ENCODE data around the gene PCBP4. TPM values are rescaled to one million over a fixed set of nuclear protein-coding genes. Genes with fewer than 3 reads are reported as not detected.

The PCBP4 gene
- total RNA-seq, 3 donors from 2014 or later: 9.8 to 12.3 (median 10.4) TPM

- no peak overlapping the region for H3K4me3 Mint-ChIP-seq
- ATAC-seq (no peak), DNase-seq (no peak)
- peaks cover 19% of the 10 kb centered on the region for H3K4me1 Mint-ChIP-seq (ENCODE audit: low read depth)
- H3K9me3 Mint-ChIP-seq: no peaks in the 10 kb centered on the region
- H3K36me3 Mint-ChIP-seq (ENCODE audit: insufficient read depth): peaks cover 3% of the 10 kb centered on the region
- H3K27me3 Mint-ChIP-seq (ENCODE audit: low read depth): no peaks in the 10 kb centered on the region
Observed at GRCh38 chr3:51986010-51986947, 19.0 kb upstream of the PCBP4 start.

- H3K27me3 Mint-ChIP-seq (ENCODE audit: low read depth): no peaks in the 10 kb centered on the region
- ATAC-seq: no peak
- no peak for DNase-seq
- H3K9me3 Mint-ChIP-seq: no peaks in the 10 kb centered on the region
- H3K4me3 Mint-ChIP-seq: no peak overlapping the region
- H3K36me3 Mint-ChIP-seq (ENCODE audit: insufficient read depth): no peaks in the 10 kb centered on the region
- H3K4me1 Mint-ChIP-seq (ENCODE audit: low read depth): peaks cover 22% of the 10 kb centered on the region
Observed at GRCh38 chr3:51985063-51985462, 17.8 kb upstream of the PCBP4 start.

- DNase-seq: no peak
- H3K4me1 Mint-ChIP-seq (ENCODE audit: low read depth): peaks cover 22% of the 10 kb centered on the region
Observed at GRCh38 chr3:51984269-51984647, 17.0 kb upstream of the PCBP4 start.

GRCh38 chr3:51983578-51984268, 16.5 kb upstream of the PCBP4 start:
- H3K9me3 Mint-ChIP-seq: no peaks in the 10 kb centered on the region
- peaks cover 22% of the 10 kb centered on the region for H3K4me1 Mint-ChIP-seq (ENCODE audit: low read depth)
- no peak for ATAC-seq
- H3K27me3 Mint-ChIP-seq (ENCODE audit: low read depth): no peaks in the 10 kb centered on the region
- H3K36me3 Mint-ChIP-seq (ENCODE audit: insufficient read depth): no peaks in the 10 kb centered on the region
- no peak for DNase-seq
- H3K4me3 Mint-ChIP-seq: peak overlapping the region; percentile 93

More at GRCh38 chr3:51984269-51984647, 17.0 kb upstream of the PCBP4 start:
- H3K27me3 Mint-ChIP-seq (ENCODE audit: low read depth): no peaks in the 10 kb centered on the region
- no peaks in the 10 kb centered on the region for H3K36me3 Mint-ChIP-seq (ENCODE audit: insufficient read depth)
- ATAC-seq: no peak
- no peaks in the 10 kb centered on the region for H3K9me3 Mint-ChIP-seq
- peak overlapping the region; percentile 93 for H3K4me3 Mint-ChIP-seq

GRCh38 chr3:51982838-51983577, 15.8 kb upstream of the PCBP4 start, which contains the start of gene ACY1:
Gene ACY1, plus strand, starts transcription at chr3:51983535. Its CDS starts 530 bp downstream, at chr3:51984065.
- peak within 1 kb of the TSS; percentile 93 for H3K4me3 Mint-ChIP-seq
- H3K4me1 Mint-ChIP-seq (ENCODE audit: low read depth): peaks cover 22% of the 10 kb centered on the region
- peak; percentile 87 to 88 for ATAC-seq

DNA sequence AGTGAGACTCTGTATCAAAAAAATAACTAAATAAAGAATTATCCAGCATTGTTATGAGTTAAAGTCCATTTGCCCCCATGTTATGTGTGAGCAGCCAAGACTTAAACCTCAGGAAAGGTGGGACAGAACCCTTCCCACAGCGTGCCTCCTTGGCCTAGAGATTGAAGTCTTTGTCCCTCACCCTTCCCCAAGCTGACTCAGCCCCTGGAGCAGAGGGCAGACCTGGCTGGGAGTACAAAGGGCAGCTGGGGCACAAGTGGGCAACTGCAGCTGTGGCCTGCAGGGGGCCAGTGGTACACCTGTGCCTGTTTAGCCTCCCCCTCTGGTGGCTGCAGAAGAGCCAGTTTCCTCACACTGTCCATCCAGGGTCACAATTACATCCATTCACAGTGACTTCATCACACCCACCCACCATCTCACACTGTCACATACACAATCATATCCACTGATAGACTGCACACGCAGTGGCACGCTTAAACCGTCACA, 15.1 kb upstream of the PCBP4 start:
- Mint-ChIP-seq H3K27me3 (ENCODE audit: low read depth) (no peaks in the 10 kb centered on the region), H3K9me3 (no peaks in the 10 kb centered on the region), H3K36me3 (ENCODE audit: insufficient read depth) (no peaks in the 10 kb centered on the region), H3K4me3 (peak overlapping the region; percentile 93), H3K4me1 (ENCODE audit: low read depth) (peaks cover 23% of the 10 kb centered on the region)
- DNase-seq: no peak
- ATAC-seq: peak; percentile 28 to 33

More at GRCh38 chr3:51982838-51983577, 15.8 kb upstream of the PCBP4 start, which contains the start of gene ACY1:
- Mint-ChIP-seq H3K36me3 (ENCODE audit: insufficient read depth) (no peaks in the 10 kb centered on the region), H3K27me3 (ENCODE audit: low read depth) (no peaks in the 10 kb centered on the region), H3K9me3 (no peaks in the 10 kb centered on the region)
- DNase-seq: peak; percentile 57

DNA sequence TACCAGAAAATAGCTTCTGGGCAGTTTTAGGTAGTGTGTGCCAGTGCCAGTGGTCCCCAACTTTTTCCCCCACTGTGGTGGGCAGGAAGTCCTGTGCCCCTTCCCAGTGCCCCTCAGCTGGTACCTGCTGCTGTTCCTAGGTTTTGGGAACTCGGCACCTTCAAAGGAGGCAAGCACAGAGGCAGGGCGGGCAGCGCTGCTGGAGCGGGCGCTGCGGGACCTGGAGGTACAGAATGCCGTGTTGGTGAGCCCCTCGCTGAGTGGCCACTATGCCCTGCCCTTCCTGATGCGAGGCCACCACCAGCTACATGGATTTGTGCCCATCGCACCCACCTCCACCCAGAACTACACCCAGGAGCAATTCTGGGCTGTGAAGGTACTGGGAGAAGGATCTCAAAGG, 13.0 kb upstream of the PCBP4 start:
- Mint-ChIP-seq H3K4me1 (ENCODE audit: low read depth) (peaks cover 37% of the 10 kb centered on the region), H3K9me3 (no peaks in the 10 kb centered on the region), H3K4me3 (no peak overlapping the region), H3K27me3 (ENCODE audit: low read depth) (no peaks in the 10 kb centered on the region), H3K36me3 (ENCODE audit: insufficient read depth) (no peaks in the 10 kb centered on the region)
- no peak for ATAC-seq
- DNase-seq: no peak

- ATAC-seq (no peak), DNase-seq (no peak)
- H3K4me1 Mint-ChIP-seq (ENCODE audit: low read depth): peaks cover 38% of the 10 kb centered on the region
- H3K27me3 Mint-ChIP-seq (ENCODE audit: low read depth): no peaks in the 10 kb centered on the region
- no peak overlapping the region for H3K4me3 Mint-ChIP-seq
- H3K36me3 Mint-ChIP-seq (ENCODE audit: insufficient read depth): no peaks in the 10 kb centered on the region
- no peaks in the 10 kb centered on the region for H3K9me3 Mint-ChIP-seq
Observed at GRCh38 chr3:51978143-51978502, 10.9 kb upstream of the PCBP4 start.

GRCh38 chr3:51977446-51978142, 10.3 kb upstream of the PCBP4 start:
- no peaks in the 10 kb centered on the region for H3K27me3 Mint-ChIP-seq (ENCODE audit: low read depth)
- peaks cover 35% of the 10 kb centered on the region for H3K4me1 Mint-ChIP-seq (ENCODE audit: low read depth)
- peak overlapping the region; percentile 29 for H3K4me3 Mint-ChIP-seq
- no peaks in the 10 kb centered on the region for H3K9me3 Mint-ChIP-seq
- ATAC-seq (no peak), DNase-seq (no peak)
- H3K36me3 Mint-ChIP-seq (ENCODE audit: insufficient read depth): no peaks in the 10 kb centered on the region

DNA sequence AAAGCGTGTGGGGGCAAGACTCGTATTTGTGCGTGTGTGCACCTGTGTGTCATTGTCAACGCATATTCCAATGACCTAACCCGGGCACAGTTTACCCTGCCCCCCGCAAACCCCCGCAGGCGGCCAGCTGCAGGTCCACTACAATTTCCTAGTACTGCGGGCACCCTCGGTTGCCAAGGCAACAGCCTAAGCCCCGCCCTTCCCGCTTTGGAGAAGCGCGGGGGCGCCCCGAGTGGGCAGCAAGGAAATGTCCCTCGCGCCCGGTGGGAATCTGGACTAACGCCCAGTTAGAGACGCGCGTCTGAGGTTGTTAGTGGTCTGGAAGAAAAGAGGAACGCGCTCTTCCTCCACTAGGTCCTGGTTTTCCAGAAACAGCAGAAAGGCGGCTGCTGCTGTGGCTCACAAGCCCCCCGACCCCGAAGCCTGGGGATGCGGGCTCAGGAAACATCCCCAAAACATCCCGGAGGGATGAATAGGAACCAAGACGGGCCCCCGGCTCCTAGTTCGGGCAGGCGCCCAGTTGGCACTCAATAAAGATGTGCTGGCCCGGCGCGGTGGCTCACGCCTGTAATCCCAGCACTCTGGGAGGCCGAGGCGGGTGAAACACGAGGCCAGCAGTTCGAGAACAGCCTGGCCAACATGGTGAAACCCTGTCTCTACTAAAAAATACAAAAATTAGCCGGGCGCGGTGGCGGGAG, 8.7 kb upstream of the PCBP4 start:
- DNase-seq: no peak
- Mint-ChIP-seq H3K27me3 (ENCODE audit: low read depth) (no peaks in the 10 kb centered on the region), H3K36me3 (ENCODE audit: insufficient read depth) (no peaks in the 10 kb centered on the region), H3K4me1 (ENCODE audit: low read depth) (peaks cover 26% of the 10 kb centered on the region), H3K4me3 (peak overlapping the region; percentile 97), H3K9me3 (no peaks in the 10 kb centered on the region)
- no peak for ATAC-seq

DNA sequence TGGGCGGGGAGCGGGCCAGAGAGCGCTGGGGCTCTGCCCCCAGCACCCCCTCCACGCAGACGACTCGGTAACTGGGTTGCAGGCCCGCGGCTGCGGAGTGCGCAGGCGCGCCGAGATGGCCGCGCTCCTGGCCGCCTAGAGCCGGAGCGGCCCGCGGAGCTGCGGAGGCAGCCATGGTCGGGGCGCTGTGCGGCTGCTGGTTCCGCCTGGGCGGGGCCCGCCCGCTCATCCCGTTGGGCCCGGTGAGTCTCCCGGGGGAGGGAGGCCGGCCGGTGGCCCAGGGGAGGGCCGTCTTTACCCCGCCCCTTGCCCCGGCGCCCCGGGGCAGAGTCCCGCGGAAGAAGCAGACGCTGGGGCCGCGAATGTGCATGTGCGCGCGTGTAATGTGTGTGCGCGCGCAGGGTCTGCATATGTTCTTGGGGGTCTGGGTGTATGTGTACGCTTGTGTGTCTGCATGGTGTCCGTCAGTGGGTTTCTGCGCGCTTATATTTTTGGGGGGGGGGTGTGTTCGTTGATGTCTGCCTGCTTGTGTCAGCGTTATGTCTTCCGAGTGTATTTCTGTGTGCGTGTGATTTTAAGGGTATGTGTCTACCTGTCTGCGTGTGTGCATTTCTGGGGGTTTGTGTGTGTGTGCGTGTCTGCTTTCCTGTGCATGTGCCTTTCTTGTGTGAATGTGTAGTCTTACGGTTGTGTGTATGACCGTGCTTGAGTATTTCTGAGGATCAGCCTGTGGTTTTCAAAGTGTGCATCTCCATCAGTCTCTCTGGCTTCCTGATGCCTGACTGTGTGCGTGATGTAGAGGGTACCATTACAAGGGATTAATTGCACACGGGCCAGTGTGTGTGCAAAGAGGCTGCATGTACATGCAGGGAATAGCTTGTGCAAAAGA, 8.0 kb upstream of the PCBP4 start, which contains the start of gene ABHD14A:
TSS of gene ABHD14A (plus strand) at position 102 of the 889 bp plus-strand sequence. CDS start at position 174, 72 bp downstream.
- H3K4me3 Mint-ChIP-seq: peak within 1 kb of the TSS; percentile 97

DNA sequence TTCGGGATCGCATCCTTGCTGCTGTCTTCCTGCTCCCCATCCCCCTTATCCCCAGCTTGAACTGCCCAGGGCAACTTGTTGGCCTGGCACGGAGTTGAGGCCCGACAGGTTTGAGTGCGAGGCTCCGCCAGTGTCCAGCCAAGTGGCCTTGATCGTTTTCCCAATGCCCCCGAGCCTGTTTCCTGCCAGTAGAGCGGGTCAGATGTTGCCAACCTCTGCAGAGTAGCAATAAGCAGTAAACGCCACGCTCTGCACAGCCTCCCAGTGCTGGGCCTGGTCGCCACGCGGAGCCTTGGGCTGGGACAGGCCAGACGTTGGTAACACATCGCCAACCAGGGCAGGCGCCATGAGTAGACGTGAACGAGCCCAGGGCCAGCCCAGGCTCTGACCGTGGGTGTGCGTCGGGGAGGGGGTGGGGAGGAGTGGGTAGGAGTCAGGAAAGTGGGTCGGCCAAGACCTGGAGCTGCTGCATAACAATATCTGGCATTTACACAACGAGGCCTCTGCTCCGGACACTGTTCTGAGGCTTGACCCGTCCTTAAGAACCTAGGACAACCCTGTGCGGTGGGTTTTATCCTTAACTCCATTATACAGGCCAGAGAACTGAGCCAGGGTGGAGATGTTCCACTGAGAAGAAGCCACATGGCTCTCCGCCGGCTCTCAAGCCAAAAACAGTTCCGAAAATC, 7.2 kb upstream of the PCBP4 start:
- Mint-ChIP-seq H3K9me3 (no peaks in the 10 kb centered on the region), H3K4me3 (peak overlapping the region; percentile 97), H3K27me3 (ENCODE audit: low read depth) (no peaks in the 10 kb centered on the region), H3K4me1 (ENCODE audit: low read depth) (peaks cover 25% of the 10 kb centered on the region), H3K36me3 (ENCODE audit: insufficient read depth) (no peaks in the 10 kb centered on the region)
- peak; percentile 20 to 24 for ATAC-seq
- no peak for DNase-seq

More for the DNA sequence above, 8.0 kb upstream of the PCBP4 start, which contains the start of gene ABHD14A:
- H3K36me3 Mint-ChIP-seq (ENCODE audit: insufficient read depth): no peaks in the 10 kb centered on the region
- no peaks in the 10 kb centered on the region for H3K27me3 Mint-ChIP-seq (ENCODE audit: low read depth)
- no peaks in the 10 kb centered on the region for H3K9me3 Mint-ChIP-seq
- peaks cover 25% of the 10 kb centered on the region for H3K4me1 Mint-ChIP-seq (ENCODE audit: low read depth)
- DNase-seq (peak; percentile 53), ATAC-seq (peak; percentile 83 to 84)
